Measurements from ENCODE around the gene SH3PXD2A.

DNA sequence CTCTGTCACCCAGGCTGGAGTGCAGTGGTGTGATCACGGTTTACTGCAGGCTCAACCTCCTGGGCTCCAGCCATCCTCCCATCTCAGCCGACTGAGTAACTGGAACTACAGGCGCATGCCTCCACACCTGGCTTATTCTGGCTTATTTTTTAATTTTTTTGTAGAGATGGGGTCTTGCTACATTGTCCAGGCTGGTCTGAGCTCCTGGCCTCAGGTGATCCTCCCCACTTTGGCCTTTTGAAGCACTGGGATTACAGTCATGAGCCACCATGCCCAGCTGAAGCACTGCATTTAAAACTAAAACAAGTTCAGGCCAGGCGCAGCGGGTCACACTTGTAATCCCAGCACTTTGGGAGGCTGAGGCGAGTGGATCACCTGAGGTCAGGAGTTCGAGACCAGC lies 8.0 kb downstream of the SH3PXD2A start:
- no peak for TF ChIP-seq CTCF (IDR thresholded peaks at IDR 0.05)
- TF ChIP-seq POLR2A (IDR thresholded peaks at IDR 0.05) = no peak
- TF ChIP-seq POLR2AphosphoS5 (IDR thresholded peaks at IDR 0.05) = no peak
